Erythroblast (primary cell): ENCODE results near the gene ME3.

Source experiments
- GATA1 ChIP-seq: IDR thresholded peaks from 2 replicates; pipeline ENCODE4 v1.6.1; 2011; ENCODE audit warnings: low read depth, mild to moderate bottlenecking, control low read depth, low read length, moderate library complexity
- POLR2A ChIP-seq: IDR thresholded peaks from 2 replicates; pipeline ENCODE4 v1.6.1; 2011; ENCODE audit warnings: mild to moderate bottlenecking, low read length

- TF ChIP-seq POLR2A (no peak), GATA1 (no peak)
Observed at GRCh38 chr11:86495351-86495750, 177.1 kb downstream of the ME3 start.
